Measurements from ENCODE around the gene CNTNAP5. TPM values are rescaled to one million over a fixed set of nuclear protein-coding genes. Genes with fewer than 3 reads are reported as not detected.

CNTNAP5 gene
- total and polyA plus RNA-seq, 2 experiments from 2014 or later, result 0.28 TPM; not detected in 1

DNA sequence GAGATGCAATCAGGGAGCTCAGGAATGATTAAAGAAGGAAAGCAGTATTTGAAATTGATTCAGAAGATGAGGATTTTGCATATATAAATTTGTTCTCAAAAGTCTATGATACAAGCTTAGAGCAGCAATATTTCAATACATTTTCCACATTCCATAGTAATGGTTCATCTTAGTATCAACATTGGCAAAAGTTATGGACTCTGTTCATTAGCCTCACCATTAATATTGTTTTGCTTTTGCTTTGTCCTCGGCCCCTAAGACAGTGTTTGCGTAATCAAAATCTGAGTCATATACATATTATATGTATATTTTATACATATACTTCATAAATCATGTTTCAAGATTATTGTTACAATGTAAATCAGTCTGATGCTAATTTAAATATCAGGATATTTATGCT, 176.6 kb downstream of the CNTNAP5 start:
- TF ChIP-seq, protein P1, sequence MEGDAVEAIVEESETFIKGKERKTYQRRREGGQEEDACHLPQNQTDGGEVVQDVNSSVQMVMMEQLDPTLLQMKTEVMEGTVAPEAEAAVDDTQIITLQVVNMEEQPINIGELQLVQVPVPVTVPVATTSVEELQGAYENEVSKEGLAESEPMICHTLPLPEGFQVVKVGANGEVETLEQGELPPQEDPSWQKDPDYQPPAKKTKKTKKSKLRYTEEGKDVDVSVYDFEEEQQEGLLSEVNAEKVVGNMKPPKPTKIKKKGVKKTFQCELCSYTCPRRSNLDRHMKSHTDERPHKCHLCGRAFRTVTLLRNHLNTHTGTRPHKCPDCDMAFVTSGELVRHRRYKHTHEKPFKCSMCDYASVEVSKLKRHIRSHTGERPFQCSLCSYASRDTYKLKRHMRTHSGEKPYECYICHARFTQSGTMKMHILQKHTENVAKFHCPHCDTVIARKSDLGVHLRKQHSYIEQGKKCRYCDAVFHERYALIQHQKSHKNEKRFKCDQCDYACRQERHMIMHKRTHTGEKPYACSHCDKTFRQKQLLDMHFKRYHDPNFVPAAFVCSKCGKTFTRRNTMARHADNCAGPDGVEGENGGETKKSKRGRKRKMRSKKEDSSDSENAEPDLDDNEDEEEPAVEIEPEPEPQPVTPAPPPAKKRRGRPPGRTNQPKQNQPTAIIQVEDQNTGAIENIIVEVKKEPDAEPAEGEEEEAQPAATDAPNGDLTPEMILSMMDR (IDR thresholded peaks at IDR 0.05; ENCODE audit: poor library complexity), result no peak
- TF ChIP-seq EZH2 (IDR thresholded peaks at IDR 0.05; ENCODE audit: borderline replicate concordance) (no peak), EZH2phosphoT487 (IDR thresholded peaks at IDR 0.05; ENCODE audit: low read depth, severe bottlenecking, unreplicated experiment) (no peak)
- Histone ChIP-seq H3K9me2 (replicated peaks; ENCODE audit: insufficient read depth) (no peaks in the 10 kb centered on the region), H3K27ac (no peak overlapping the region), H3K27me3 (no peaks in the 10 kb centered on the region), H3K4me1 (ENCODE audit: insufficient read depth) (no peaks in the 10 kb centered on the region), H3K4me3 (no peak overlapping the region), H3K9me3 (ENCODE audit: low read depth) (no peaks in the 10 kb centered on the region), H3K4me2 (no peak overlapping the region), H3K36me3 (replicated peaks; ENCODE audit: insufficient read depth, low read depth) (no peaks in the 10 kb centered on the region), H2AFZ (no peak overlapping the region), H3K79me2 (no peaks in the 10 kb centered on the region), H4K20me1 (ENCODE audit: insufficient read depth, poor library complexity, severe bottlenecking) (no peaks in the 10 kb centered on the region)
- DNase-seq (ENCODE audit: low spot score), result no peak
- WGBS (ENCODE audit: low lambda C conversion rate, missing lambda C conversion rate), result 86% methylated on average over 2 of the region's 2 CpGs

DNA sequence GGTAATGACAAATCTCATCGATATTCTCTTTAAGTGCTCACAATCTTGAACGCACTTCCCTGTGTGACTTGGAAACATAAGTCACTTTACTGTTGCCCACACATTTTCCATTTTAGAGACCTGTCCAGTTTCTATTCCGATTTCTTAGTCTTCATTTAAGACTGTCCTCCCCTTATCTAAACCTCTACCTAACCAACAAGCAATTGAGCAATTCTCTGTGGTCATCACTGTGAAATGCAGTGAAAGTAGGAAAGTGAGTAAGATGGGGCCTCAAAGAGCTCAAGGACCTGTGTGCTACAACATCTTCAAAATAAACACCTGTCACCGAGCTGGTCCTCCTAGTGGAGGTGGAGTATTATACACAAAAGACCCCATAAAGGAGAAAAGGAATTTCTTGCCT, 184.4 kb downstream of the CNTNAP5 start:
- Histone ChIP-seq H3K4me1 (ENCODE audit: insufficient read depth) (no peaks in the 10 kb centered on the region), H2AFZ (no peak overlapping the region), H4K20me1 (ENCODE audit: insufficient read depth, poor library complexity, severe bottlenecking) (no peaks in the 10 kb centered on the region), H3K27me3 (no peaks in the 10 kb centered on the region), H3K27ac (no peak overlapping the region), H3K4me2 (no peak overlapping the region), H3K4me3 (no peak overlapping the region), H3K79me2 (no peaks in the 10 kb centered on the region), H3K9me3 (ENCODE audit: low read depth) (no peaks in the 10 kb centered on the region), H3K36me3 (replicated peaks; ENCODE audit: insufficient read depth, low read depth) (no peaks in the 10 kb centered on the region), H3K9me2 (replicated peaks; ENCODE audit: insufficient read depth) (no peaks in the 10 kb centered on the region)
- no peak for DNase-seq (ENCODE audit: low spot score)
- 84% methylated on average over 4 of the region's 4 CpGs for WGBS (ENCODE audit: low lambda C conversion rate, missing lambda C conversion rate)
- TF ChIP-seq EZH2phosphoT487 (IDR thresholded peaks at IDR 0.05; ENCODE audit: low read depth, severe bottlenecking, unreplicated experiment), result no peak
- no peak for TF ChIP-seq EZH2 (IDR thresholded peaks at IDR 0.05; ENCODE audit: borderline replicate concordance)
- TF ChIP-seq, protein P1 (IDR thresholded peaks at IDR 0.05; ENCODE audit: poor library complexity), result no peak

DNA sequence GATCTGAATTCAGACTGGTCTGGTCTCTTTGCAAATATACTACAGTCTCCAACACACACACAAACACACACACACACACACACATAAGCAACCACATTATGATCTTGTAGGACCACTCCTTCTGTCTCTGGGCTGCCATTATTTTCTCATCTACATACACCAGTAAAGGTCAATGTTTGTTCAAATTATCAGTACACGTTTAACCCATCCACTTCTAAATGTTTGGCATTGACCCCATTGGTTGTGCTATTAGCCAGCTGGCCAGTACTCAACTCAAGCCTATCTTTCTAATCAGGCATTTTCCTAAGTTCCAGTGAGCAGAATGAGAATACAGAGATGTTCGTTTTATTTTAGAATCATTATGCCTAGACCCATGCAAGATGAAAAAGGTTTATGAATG, 186.4 kb downstream of the CNTNAP5 start:
- no peak overlapping the region for H3K27ac ChIP-seq
- H3K4me3 ChIP-seq, result no peak overlapping the region
- H3K36me3 ChIP-seq (replicated peaks; ENCODE audit: insufficient read depth, low read depth), result no peaks in the 10 kb centered on the region
- no peaks in the 10 kb centered on the region for H3K9me3 ChIP-seq (ENCODE audit: low read depth)
- H2AFZ ChIP-seq, result no peak overlapping the region
- H3K4me1 ChIP-seq (ENCODE audit: insufficient read depth), result no peaks in the 10 kb centered on the region
- TF ChIP-seq EZH2 (IDR thresholded peaks at IDR 0.05; ENCODE audit: borderline replicate concordance) (no peak), EZH2phosphoT487 (IDR thresholded peaks at IDR 0.05; ENCODE audit: low read depth, severe bottlenecking, unreplicated experiment) (no peak)
- TF ChIP-seq, protein P1 (IDR thresholded peaks at IDR 0.05; ENCODE audit: poor library complexity), result no peak
- H3K79me2 ChIP-seq, result no peaks in the 10 kb centered on the region
- no peaks in the 10 kb centered on the region for H3K27me3 ChIP-seq
- WGBS (ENCODE audit: low lambda C conversion rate, missing lambda C conversion rate), result 69% methylated on average over 2 of the region's 2 CpGs
- no peaks in the 10 kb centered on the region for H3K9me2 ChIP-seq (replicated peaks; ENCODE audit: insufficient read depth)
- H3K4me2 ChIP-seq, result no peak overlapping the region
- H4K20me1 ChIP-seq (ENCODE audit: insufficient read depth, poor library complexity, severe bottlenecking), result no peaks in the 10 kb centered on the region
- no peak for DNase-seq (ENCODE audit: low spot score)
